Fibroblast of lung (primary cell): ENCODE measurements around the gene TM4SF5. TPM values are rescaled to one million over a fixed set of nuclear protein-coding genes. Genes with fewer than 3 reads are reported as not detected.

Experiments used
- DNase-seq, 2 donors: peaks; one replicate each; pipeline versions ENCODE4 v3.0.0 to v3.0.0-alpha.2; 2010; ENCODE audit warnings: low read depth in 2 of 2
- H2AFZ ChIP-seq: 2 replicates; pipeline ENCODE4 v1.5.1; 2012; ENCODE audit warnings: low read length, control low read depth, inconsistent platforms
- H3K27ac ChIP-seq: 2 replicates; pipeline ENCODE4 v1.5.1; 2011; ENCODE audit warnings: low read length, control low read depth; ENCODE audit not compliant: insufficient read depth
- H3K27me3 ChIP-seq: 2 replicates; pipeline ENCODE4 v1.5.1; 2011; ENCODE audit warnings: mild to moderate bottlenecking, low read length; ENCODE audit not compliant: control insufficient read depth, insufficient read depth
- H3K36me3 ChIP-seq: 2 replicates; pipeline ENCODE4 v1.5.1; 2011; ENCODE audit warnings: low read length; ENCODE audit not compliant: control insufficient read depth, insufficient read depth
- H3K4me1 ChIP-seq: 2 replicates; pipeline ENCODE4 v1.5.1; 2011; ENCODE audit warnings: low read length; ENCODE audit not compliant: control insufficient read depth, insufficient read depth; ENCODE audit errors: extremely low read depth
- H3K4me2 ChIP-seq: 2 replicates; pipeline ENCODE4 v1.5.1; 2011; ENCODE audit warnings: low read length, control low read depth; ENCODE audit not compliant: insufficient read depth; ENCODE audit errors: extremely low read depth
- H3K4me3 ChIP-seq, 4 experiments: fragments of 200-600 bp in 1 of 4; sonication (generic) in 1 of 4; replicated peaks in 1 of 4; 2 replicates each; pipeline ENCODE4 v1.5.1; 2011 to 2016; ENCODE audit warnings: low read length in 4 of 4, low read depth in 3 of 4, mild to moderate bottlenecking in 3 of 4, control low read depth in 2 of 4, inconsistent platforms in 1 of 4, mixed read lengths in 1 of 4; ENCODE audit not compliant: insufficient read depth in 1 of 4; ENCODE audit errors: control extremely low read depth in 1 of 4
- H3K79me2 ChIP-seq: 2 replicates; pipeline ENCODE4 v1.5.1; 2012; ENCODE audit warnings: mild to moderate bottlenecking, low read length, inconsistent platforms; ENCODE audit not compliant: control insufficient read depth, insufficient read depth
- H3K9ac ChIP-seq: 2 replicates; pipeline ENCODE4 v1.5.1; 2011; ENCODE audit warnings: mild to moderate bottlenecking, low read length, control low read depth; ENCODE audit not compliant: insufficient read depth
- H3K9me3 ChIP-seq: 2 replicates; pipeline ENCODE4 v1.5.1; 2012; ENCODE audit warnings: low read depth, low read length; ENCODE audit not compliant: control insufficient read depth, insufficient read depth
- H4K20me1 ChIP-seq: 2 replicates; pipeline ENCODE4 v1.5.1; 2011; ENCODE audit warnings: low read length; ENCODE audit not compliant: control insufficient read depth, insufficient read depth; ENCODE audit errors: extremely low read depth
- EZH2 ChIP-seq: IDR thresholded peaks from 2 replicates; pipeline ENCODE4 v1.5.1; 2012; ENCODE audit warnings: low read length, control low read depth, mild to moderate bottlenecking; ENCODE audit errors: missing control alignments
- polyA plus RNA-seq, 2 donors: library from polyadenylated mRNA; depleted of rRNA in 1 of 2; stranded (reverse) in 1 of 2; unstranded in 1 of 2; fragments of >200 nt; gene quantifications; 2 replicates each; pipeline ENCODE4 v1.2.1, GENCODE V29; 2011 to 2012; ENCODE audit warnings: missing spikeins in 1 of 2
- total RNA-seq: library from RNA; depleted of rRNA; stranded (reverse); fragments of >200 nt; gene quantifications from 2 replicates; pipeline ENCODE4 v1.2.1, GENCODE V29; 2014
- TF ChIP-seq, protein P1 (sequence below), 2 donors: IDR thresholded peaks in 1 of 2; conservative IDR thresholded peaks in 1 of 2; 1 replicate in 1 of 2; 2 replicates in 1 of 2; pipeline ENCODE4 v1.5.1; 2011 to 2012; ENCODE audit warnings: low read length in 2 of 2, control low read depth in 1 of 2, inconsistent platforms in 1 of 2, low read depth in 1 of 2, mild to moderate bottlenecking in 1 of 2

Gene TM4SF5
- total and polyA plus RNA-seq, 2 donors (not counting 1 experiment from before 2014, with no cell fraction given): not detected

DNA sequence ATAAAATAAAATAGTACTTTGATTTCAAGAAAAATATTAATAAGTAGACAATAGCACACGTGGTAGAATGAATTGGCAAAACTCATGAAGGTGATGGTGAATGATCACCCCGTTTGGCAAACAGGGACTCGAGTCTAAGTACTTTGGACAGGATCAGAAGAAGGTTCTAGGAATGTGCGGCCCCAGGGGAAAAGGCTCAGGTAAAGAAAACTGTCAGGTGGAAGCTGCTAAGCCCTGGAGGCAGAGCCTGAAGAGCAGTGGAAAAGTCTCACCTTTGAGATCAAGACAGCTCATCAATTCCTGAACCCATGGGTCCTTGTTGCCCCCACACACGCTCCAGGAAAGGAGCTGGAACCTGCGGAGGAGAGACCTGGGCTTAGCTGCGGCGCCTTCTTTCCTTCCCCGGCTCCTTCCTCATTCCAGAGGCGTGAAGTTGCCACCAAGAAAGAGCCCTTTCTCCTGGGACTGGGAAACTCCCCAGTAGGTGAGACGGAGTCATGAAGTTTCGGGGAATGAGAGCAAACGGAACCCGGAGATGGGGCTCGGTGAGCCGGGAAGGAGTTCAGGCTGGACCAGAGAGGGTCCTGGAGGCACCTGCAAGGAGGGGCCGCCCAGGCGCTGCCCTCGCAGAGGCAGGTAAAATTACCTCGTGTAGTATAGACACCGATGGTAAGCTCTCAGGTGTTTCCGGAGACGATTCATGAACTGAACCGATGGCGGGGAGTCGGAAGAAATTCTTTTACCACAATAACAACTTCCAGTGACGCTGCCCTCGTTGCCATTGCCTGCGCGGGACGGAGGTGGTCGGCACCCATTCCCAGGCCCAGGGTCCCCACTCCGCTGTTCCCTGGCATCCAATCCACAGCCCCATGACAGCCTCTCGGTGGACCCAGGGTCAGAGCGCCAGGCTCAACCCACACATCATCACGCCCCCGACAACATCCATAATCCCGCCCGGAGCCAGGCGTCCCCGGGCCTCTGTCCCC, 33.3 kb upstream of the TM4SF5 start:
- Histone ChIP-seq H3K4me1 (no peaks in the 10 kb centered on the region), H3K9ac (no peak overlapping the region), H3K4me2 (peak overlapping the region; percentile 72), H2AFZ (no peak overlapping the region), H3K9me3 (no peaks in the 10 kb centered on the region), H3K27me3 (peaks cover 23% of the 10 kb centered on the region), H4K20me1 (no peaks in the 10 kb centered on the region), H3K36me3 (no peaks in the 10 kb centered on the region), H3K27ac (no peak overlapping the region), H3K79me2 (no peaks in the 10 kb centered on the region), H3K4me3 (peak overlapping the region in 3 of 4 experiments; percentile 67 to 86 (median 72))
- TF ChIP-seq, protein P1, sequence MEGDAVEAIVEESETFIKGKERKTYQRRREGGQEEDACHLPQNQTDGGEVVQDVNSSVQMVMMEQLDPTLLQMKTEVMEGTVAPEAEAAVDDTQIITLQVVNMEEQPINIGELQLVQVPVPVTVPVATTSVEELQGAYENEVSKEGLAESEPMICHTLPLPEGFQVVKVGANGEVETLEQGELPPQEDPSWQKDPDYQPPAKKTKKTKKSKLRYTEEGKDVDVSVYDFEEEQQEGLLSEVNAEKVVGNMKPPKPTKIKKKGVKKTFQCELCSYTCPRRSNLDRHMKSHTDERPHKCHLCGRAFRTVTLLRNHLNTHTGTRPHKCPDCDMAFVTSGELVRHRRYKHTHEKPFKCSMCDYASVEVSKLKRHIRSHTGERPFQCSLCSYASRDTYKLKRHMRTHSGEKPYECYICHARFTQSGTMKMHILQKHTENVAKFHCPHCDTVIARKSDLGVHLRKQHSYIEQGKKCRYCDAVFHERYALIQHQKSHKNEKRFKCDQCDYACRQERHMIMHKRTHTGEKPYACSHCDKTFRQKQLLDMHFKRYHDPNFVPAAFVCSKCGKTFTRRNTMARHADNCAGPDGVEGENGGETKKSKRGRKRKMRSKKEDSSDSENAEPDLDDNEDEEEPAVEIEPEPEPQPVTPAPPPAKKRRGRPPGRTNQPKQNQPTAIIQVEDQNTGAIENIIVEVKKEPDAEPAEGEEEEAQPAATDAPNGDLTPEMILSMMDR (conservative IDR thresholded peaks at IDR 0.05 in 1 of 2, IDR thresholded peaks at IDR 0.05 in 1 of 2; ENCODE audit: low read depth in 1 of 2, low read length in 2 of 2): no peak
- peak; percentile 87 for TF ChIP-seq EZH2
- no peak for DNase-seq

DNA sequence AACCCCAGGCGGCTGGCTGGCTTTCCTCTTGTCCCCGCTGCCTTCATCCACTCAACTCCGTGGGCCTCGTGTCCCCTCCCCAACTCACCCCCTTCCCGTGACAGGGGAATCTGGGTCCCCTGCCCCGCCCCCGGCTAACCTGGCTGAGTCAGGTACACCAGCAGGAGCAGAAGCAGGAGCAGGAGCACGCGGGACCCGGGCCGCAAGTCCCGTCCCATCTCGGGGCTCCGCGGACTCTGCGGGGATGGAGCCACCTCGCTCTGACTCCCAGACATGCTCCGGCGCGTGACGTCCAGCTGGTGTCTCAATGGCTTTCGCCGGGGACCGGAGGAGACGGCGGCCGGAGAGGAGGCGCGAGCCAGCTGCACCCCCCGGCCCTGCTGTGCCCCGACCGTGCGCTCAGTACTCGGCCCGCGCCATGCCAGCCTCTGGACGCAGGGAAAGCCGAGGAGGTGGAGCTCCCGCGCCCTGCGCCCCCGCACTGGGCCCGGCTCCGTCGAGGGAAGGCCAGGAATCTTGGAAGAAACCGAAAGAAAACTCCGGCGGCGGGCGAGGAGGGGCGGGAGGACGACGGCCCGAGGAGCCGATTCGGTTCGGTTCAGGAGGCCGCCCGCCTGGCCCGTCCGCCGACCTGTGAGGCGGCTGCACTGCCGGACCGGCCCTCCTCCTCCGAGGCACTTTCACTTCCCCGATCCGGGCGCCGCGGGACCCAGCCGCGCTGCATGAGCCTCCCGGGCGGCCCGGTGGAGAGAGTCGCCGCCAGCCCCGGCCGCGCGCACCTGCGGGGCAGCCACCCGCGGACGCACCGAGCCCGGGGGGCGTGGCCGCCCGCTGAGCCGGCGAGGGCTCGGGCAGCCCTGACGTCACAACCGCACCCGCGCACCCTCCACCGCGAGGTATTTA, 32.3 kb upstream of the TM4SF5 start, which contains the start of the genes CXCL16 and ZMYND15:
Gene CXCL16, minus strand, starts transcription at position 807 of the 903 bp plus-strand sequence. Its CDS starts 589 bp downstream, at position 218.
Gene ZMYND15, plus strand, starts transcription at position 712 of the 903 bp plus-strand sequence. CDS start 716 bp downstream, outside the sequence.
- DNase-seq: peak; percentile 18 to 44
- no peaks in the 10 kb centered on the region for H3K79me2 ChIP-seq
- H3K4me3 ChIP-seq: peak within 1 kb of the TSS; percentile 52 to 86 (median 70)
- H3K4me2 ChIP-seq: peak within 1 kb of the TSS; percentile 72
- peaks cover 27% of the 10 kb centered on the region for H3K27me3 ChIP-seq
- H3K9ac ChIP-seq: peak within 1 kb of the TSS; percentile 51
- H3K36me3 ChIP-seq: no peaks in the 10 kb centered on the region
- H3K27ac ChIP-seq: no peak within 1 kb of the TSS
- no peak for TF ChIP-seq EZH2
- TF ChIP-seq, protein P1 (conservative IDR thresholded peaks at IDR 0.05 in 1 of 2, IDR thresholded peaks at IDR 0.05 in 1 of 2; ENCODE audit: low read depth in 1 of 2, low read length in 2 of 2): no peak
- H4K20me1 ChIP-seq: no peaks in the 10 kb centered on the region
- no peaks in the 10 kb centered on the region for H3K9me3 ChIP-seq
- no peaks in the 10 kb centered on the region for H3K4me1 ChIP-seq
- peak within 1 kb of the TSS; percentile 77 for H2AFZ ChIP-seq
